GM12878 (cell line): Measurements from ENCODE around the gene ACOT13. TPM values are rescaled to one million over a fixed set of nuclear protein-coding genes. Genes with fewer than 3 reads are reported as not detected.
"Not testable (repeated sequence)": the region's sequence is repeated elsewhere in the genome, so short reads cannot be mapped to it uniquely, and the experiment has no call there.

Experiments used
- ATAC-seq: fragments of 200-7000 bp; cut with Tn5 transposase; 3 replicates; pipeline ENCODE4 v1.9.1; 2020; ENCODE audit warnings: mild to moderate bottlenecking, moderate library complexity
- BruUV-seq: library from RNA; stranded (reverse); fragments of 400-500 nt; replicated peaks from 2 replicates; lab custom pipeline; 2021; lab: Mats Ljungman, UMichigan
- CTCF ChIA-PET: fragments of 300-600 bp; sonication (Branson Sonifier 250); formaldehyde crosslinking; extraction: SDS; loops from one replicate; lab custom pipeline; 2021; ENCODE audit warnings: inconsistent platforms; lab: Yijun Ruan, JAX
- POLR2A ChIA-PET: fragments of 350-600 bp; formaldehyde crosslinking; extraction: SDS; loops from one replicate; lab custom pipeline; 2021; ENCODE audit warnings: inconsistent platforms; lab: Charles Lee
- RAD21 ChIA-PET: fragments of 300-600 bp; sonication (Branson Sonifier 250); formaldehyde crosslinking; loops from one replicate; lab custom pipeline; 2023; ENCODE audit warnings: antibody characterized with exemption; ENCODE audit not compliant: unreplicated experiment; lab: Charles Lee
- SMC1A ChIA-PET: fragments of 300-600 bp; sonication (Branson Sonifier 250); formaldehyde crosslinking; loops from one replicate; lab custom pipeline; 2023; ENCODE audit not compliant: unreplicated experiment, uncharacterized antibody; lab: Charles Lee
- DNase-seq: peaks from one replicate; pipeline ENCODE4 v3.0.0-alpha.2; 2011; ENCODE audit warnings: low read depth, low spot score
- FAIRE-seq: peaks from 3 replicates; lab custom pipeline; 2011; peaks lifted over from hg19 to GRCh38; lab: Jason Lieb, UNC
- H2AFZ ChIP-seq: 2 replicates; pipeline ENCODE4 v1.6.0; 2011; ENCODE audit warnings: low read depth, low read length, control low read depth; ENCODE audit not compliant: control insufficient read depth
- H3K27ac ChIP-seq: 2 replicates; pipeline ENCODE4 v1.5.1; 2011; ENCODE audit warnings: control low read depth; ENCODE audit not compliant: control insufficient read depth, insufficient read depth
- H3K27me3 ChIP-seq, 2 experiments: replicated peaks in 1 of 2; 2 replicates each; pipeline versions ENCODE4 v1.6.0 to v1.6.1; 2011; ENCODE audit warnings: low read length in 1 of 2; ENCODE audit not compliant: control insufficient read depth in 2 of 2, insufficient read depth in 2 of 2
- H3K36me3 ChIP-seq, 2 experiments: 2 replicates each; pipeline ENCODE4 v1.5.1; 2011; ENCODE audit warnings: low read length in 1 of 2; ENCODE audit not compliant: control insufficient read depth in 2 of 2, insufficient read depth in 2 of 2
- H3K4me1 ChIP-seq: 2 replicates; pipeline ENCODE4 v1.6.1; 2011; ENCODE audit warnings: mild to moderate bottlenecking, low read length, moderate library complexity, mixed read lengths; ENCODE audit not compliant: control insufficient read depth, insufficient read depth
- H3K4me2 ChIP-seq: 2 replicates; pipeline ENCODE4 v1.6.0; 2011; ENCODE audit warnings: control low read depth; ENCODE audit not compliant: control insufficient read depth, insufficient read depth
- H3K4me3 ChIP-seq: fragments of 200-600 bp; sonication (generic); 2 replicates; pipeline ENCODE4 v1.5.1; 2016
- H3K79me2 ChIP-seq: 2 replicates; pipeline ENCODE4 v1.6.0; 2011; ENCODE audit warnings: low read length; ENCODE audit not compliant: control insufficient read depth, insufficient read depth
- H3K9ac ChIP-seq: 2 replicates; pipeline ENCODE4 v1.8.0; 2011; ENCODE audit warnings: low read length, control low read depth, mixed read lengths; ENCODE audit not compliant: control insufficient read depth, insufficient read depth
- H3K9me3 ChIP-seq: replicated peaks from 3 replicates; pipeline ENCODE4 v1.5.1; 2011; ENCODE audit warnings: mild to moderate bottlenecking, low read length; ENCODE audit not compliant: control insufficient read depth, insufficient read depth
- H4K20me1 ChIP-seq: 2 replicates; pipeline ENCODE4 v1.6.0; 2011; ENCODE audit not compliant: control insufficient read depth, insufficient read depth
- BCL11A ChIP-seq: IDR thresholded peaks from 2 replicates; pipeline ENCODE4 v1.6.1; 2011; ENCODE audit warnings: low read depth, low read length
- ESRRA ChIP-seq: IDR thresholded peaks from 2 replicates; pipeline ENCODE4 v1.6.1; 2012; ENCODE audit warnings: mild to moderate bottlenecking, low read length, improper control_type of control experiment
- KLF5 ChIP-seq: fragments of 450-650 bp; IDR thresholded peaks from 2 replicates; pipeline ENCODE4 v1.6.1; 2014; ENCODE audit warnings: mild to moderate bottlenecking; ENCODE audit not compliant: partially characterized antibody
- MTA3 ChIP-seq: IDR thresholded peaks from 2 replicates; pipeline ENCODE4 v1.6.1; 2012; ENCODE audit warnings: low read length, inconsistent platforms, borderline replicate concordance
- NFIC ChIP-seq: IDR thresholded peaks from 2 replicates; pipeline ENCODE4 v1.6.1; 2012; ENCODE audit warnings: low read depth, mild to moderate bottlenecking, inconsistent platforms, low read length, moderate library complexity
- RB1 ChIP-seq: fragments of 450-650 bp; formaldehyde crosslinking; IDR thresholded peaks from 2 replicates; pipeline ENCODE4 v1.6.1; 2017; ENCODE audit warnings: mild to moderate bottlenecking, borderline replicate concordance
- WGBS: methylation state at CpG from one replicate; pipeline ENCODE4 v1.1.6; 2016; ENCODE audit warnings: low lambda C conversion rate; ENCODE audit not compliant: insufficient replicate concordance, insufficient coverage; ENCODE audit errors: missing lambda C conversion rate; 5-methylcytosine and 5-hydroxymethylcytosine counted together
- in situ Hi-C: fragments of 300-500 bp; cut with MboI; formaldehyde crosslinking; loops from 9 replicates; pipeline ENCODE4 v1.14.3; 2018; ENCODE audit warnings: mixed read lengths
- intact Hi-C: fragments of 100-400 bp; cut with micrococcal nuclease; formaldehyde crosslinking; loops from one replicate; pipeline ENCODE4 v1.14.2; 2022; ENCODE audit not compliant: unreplicated experiment
- polyA plus RNA-seq, 11 experiments: library from polyadenylated mRNA; depleted of rRNA in 4 of 11; unstranded in 6 of 11; stranded (reverse) in 5 of 11; fragments of >200 nt; fragmentation: Nextera tagmentation in 4 of 11; fragmentation: Illumina TruSeq in 1 of 11; extraction: Ambion mirVana in 4 of 11; extraction: Trizol in 1 of 11; gene quantifications; 1 replicate in 1 of 11; 2 replicates in 10 of 11; pipeline versions ENCODE4 v1.2.1 to v1.2.3, GENCODE V29; 2011 to 2016; ENCODE audit warnings: inconsistent platforms in 2 of 11, missing spikeins in 2 of 11, low read depth in 1 of 11
- total RNA-seq, 4 experiments: library from RNA; depleted of rRNA in 3 of 4; stranded (reverse); fragments of >200 nt in 3 of 4; fragmentation: Illumina TruSeq in 1 of 4; extraction: Trizol in 1 of 4; gene quantifications; 2 replicates each; pipeline versions ENCODE4 v1.2.1 to v1.2.3, GENCODE V29; 2013 to 2021

Gene ACOT13
- total and polyA plus RNA-seq, 10 of the 15 experiments (the other 5 are each of a cell fraction or from before 2014, with no cell fraction given): 6.0 to 60.6 (median 36.6) TPM

GRCh38 chr6:24723270-24723669 is 56.4 kb downstream of the ACOT13 start:
- POLR2A ChIA-PET: interaction anchor here (0.9 to 1.9 kb wide), 3 partner anchors 20 to 52 kb away, joined by 3 to 14 read pairs (median 4); partner anchors contain the start of gene GMNN
- no peak overlapping the region for H3K4me3 ChIP-seq
- H3K4me2 ChIP-seq: no peak overlapping the region
- BruUV-seq: no TSS peak
- SMC1A ChIA-PET: interaction anchor here (1.1 to 2.1 kb wide), 4 partner anchors 9 to 20 kb away, joined by 3 to 17 read pairs (median 6); no protein-coding TSS in a partner anchor
- H3K9ac ChIP-seq: no peak overlapping the region
- WGBS: 100% methylated on average over 3 of the region's 3 CpGs
- H3K79me2 ChIP-seq: peaks cover 24% of the 10 kb centered on the region
- H4K20me1 ChIP-seq: no peaks in the 10 kb centered on the region
- TF ChIP-seq ESRRA (no peak), RB1 (no peak), BCL11A (no peak), NFIC (no peak), MTA3 (no peak), KLF5 (no peak)
- no peak overlapping the region for H3K27ac ChIP-seq
- no peaks in the 10 kb centered on the region for H3K9me3 ChIP-seq
- intact Hi-C loops (loop anchor here (5.0 kb wide), 1 partner anchor 209 kb away; no protein-coding TSS in a partner anchor), in situ Hi-C loops (loop anchor here (25.0 kb wide), 1 partner anchor 661 kb away; no protein-coding TSS in a partner anchor)
- no peak for DNase-seq
- FAIRE-seq: no peak
- no peaks in the 10 kb centered on the region for H3K27me3 ChIP-seq
- no peaks in the 10 kb centered on the region for H3K36me3 ChIP-seq
- no peak overlapping the region for H2AFZ ChIP-seq
- no peak for ATAC-seq
- no peaks in the 10 kb centered on the region; the same call in 1 of the 2 replicates for H3K4me1 ChIP-seq
- CTCF ChIA-PET: interaction anchor here (0.8 to 1.0 kb wide), 2 partner anchors 18 to 210 kb away, joined by 3 to 4 read pairs; no protein-coding TSS in a partner anchor
- RAD21 ChIA-PET: no interaction called here

GRCh38 chr6:24730653-24731052 is 63.8 kb downstream of the ACOT13 start:
- POLR2A ChIA-PET, in situ Hi-C loops, CTCF ChIA-PET: not testable (repeated sequence)

More at GRCh38 chr6:24730653-24731052, 63.8 kb downstream of the ACOT13 start:
- H3K9ac ChIP-seq, BruUV-seq, H4K20me1 ChIP-seq, ATAC-seq, H3K4me2 ChIP-seq, H3K4me1 ChIP-seq, RAD21 ChIA-PET, H2AFZ ChIP-seq, SMC1A ChIA-PET, H3K4me3 ChIP-seq, DNase-seq, H3K27ac ChIP-seq, H3K79me2 ChIP-seq, H3K36me3 ChIP-seq, FAIRE-seq, intact Hi-C loops, H3K27me3 ChIP-seq: not testable (repeated sequence)
- H3K9me3 ChIP-seq: peaks cover 10% of the 10 kb centered on the region; the same call in 2 of the 3 replicates
- 25% methylated on average over 3 of the region's 3 CpGs for WGBS
